SK-N-SH (cell line): ENCODE results near the gene MRPL9. TPM values are rescaled to one million over a fixed set of nuclear protein-coding genes. Genes with fewer than 3 reads are reported as not detected.
"Not testable (repeated sequence)": the region's sequence is repeated elsewhere in the genome, so short reads cannot be mapped to it uniquely, and the experiment has no call there.

Experiments used
- CTCF ChIA-PET: fragments of 300-600, 350-600 bp; formaldehyde crosslinking; extraction: SDS; loops from one replicate; lab custom pipeline; 2021; lab: Yijun Ruan, JAX
- POLR2A ChIA-PET: fragments of 350-600 bp; sonication (Branson Sonifier 250); formaldehyde crosslinking; extraction: SDS; loops from one replicate; lab custom pipeline; 2020; ENCODE audit warnings: antibody characterized with exemption, inconsistent platforms; lab: Yijun Ruan, JAX
- DNase-seq: peaks from one replicate; pipeline ENCODE4 v3.0.0; 2012
- H2AFZ ChIP-seq: fragments of 200-600 bp; sonication (generic); 2 replicates; pipeline ENCODE4 v1.8.1; 2016; ENCODE audit warnings: antibody characterized with exemption, mild to moderate bottlenecking, low read depth
- H3F3A ChIP-seq: fragments of 200-600 bp; sonication (generic); replicated peaks from 2 replicates; pipeline ENCODE3; 2016; ENCODE audit warnings: antibody characterized with exemption, mild to moderate bottlenecking; ENCODE audit not compliant: insufficient read depth
- H3K27ac ChIP-seq, 2 experiments: fragments of 200-500 bp in 1 of 2; fragments of 200-600 bp in 1 of 2; sonication (Bioruptor generic) in 1 of 2; sonication (generic), shearing (Covaris generic) in 1 of 2; 2 replicates each; pipeline versions ENCODE4 v1.5.1 to v1.6.1; 2014 to 2016; ENCODE audit warnings: low read depth in 2 of 2, inconsistent platforms in 1 of 2, low read length in 1 of 2, mild to moderate bottlenecking in 1 of 2, mixed read lengths in 1 of 2
- H3K27me3 ChIP-seq: fragments of 200-600 bp; sonication (generic), shearing (Covaris generic); 2 replicates; pipeline ENCODE4 v1.6.1; 2016; ENCODE audit warnings: mixed run types; ENCODE audit not compliant: insufficient read depth
- H3K36me3 ChIP-seq, 2 experiments: fragments of 200-500 bp in 1 of 2; fragments of 200-600 bp in 1 of 2; sonication (Bioruptor generic) in 1 of 2; sonication (generic) in 1 of 2; replicated peaks in 1 of 2; 2 replicates each; pipeline versions ENCODE3 to v1.5.1; 2014 to 2016; ENCODE audit warnings: low read length in 1 of 2, mild to moderate bottlenecking in 1 of 2; ENCODE audit not compliant: insufficient read depth in 2 of 2, control insufficient read depth in 1 of 2
- H3K4me1 ChIP-seq, 2 experiments: fragments of 200-500 bp in 1 of 2; fragments of 200-600 bp in 1 of 2; sonication (Bioruptor generic) in 1 of 2; sonication (generic), shearing (Covaris generic) in 1 of 2; 2 replicates each; pipeline versions ENCODE4 v1.5.1 to v1.6.1; 2014 to 2016; ENCODE audit warnings: low read depth in 1 of 2, low read length in 1 of 2, mixed run types in 1 of 2; ENCODE audit not compliant: insufficient read depth in 2 of 2, control insufficient read depth in 1 of 2
- H3K4me2 ChIP-seq: fragments of 200-600 bp; sonication (generic), shearing (Covaris generic); 2 replicates; pipeline ENCODE4 v1.6.1; 2017; ENCODE audit warnings: mixed run types
- H3K4me3 ChIP-seq, 2 experiments: fragments of 200-500 bp in 1 of 2; fragments of 200-600 bp in 1 of 2; sonication (Bioruptor generic) in 1 of 2; sonication (generic), shearing (Covaris generic) in 1 of 2; 2 replicates each; pipeline versions ENCODE4 v1.5.1 to v1.8.1; 2014 to 2016; ENCODE audit warnings: low read depth in 2 of 2, inconsistent platforms in 1 of 2, low read length in 1 of 2, mild to moderate bottlenecking in 1 of 2, mixed read lengths in 1 of 2, moderate library complexity in 1 of 2
- H3K79me2 ChIP-seq: fragments of 200-600 bp; sonication (generic); 2 replicates; pipeline ENCODE4 v1.8.1; 2017; ENCODE audit warnings: mild to moderate bottlenecking; ENCODE audit not compliant: insufficient read depth
- H3K9ac ChIP-seq: fragments of 200-600 bp; sonication (generic); 2 replicates; pipeline ENCODE4 v1.6.1; 2017; ENCODE audit warnings: mixed run types
- H3K9me2 ChIP-seq: fragments of 200-600 bp; sonication (generic); 2 replicates; pipeline ENCODE4 v1.6.1; 2017; ENCODE audit warnings: mixed run types
- H3K9me3 ChIP-seq: fragments of 200-600 bp; sonication (generic); 2 replicates; pipeline ENCODE4 v1.6.1; 2017; ENCODE audit warnings: mixed run types, mild to moderate bottlenecking, moderate library complexity
- H4K20me1 ChIP-seq: fragments of 200-600 bp; sonication (generic); 2 replicates; pipeline ENCODE4 v1.6.1; 2017; ENCODE audit warnings: mild to moderate bottlenecking, mixed run types; ENCODE audit not compliant: insufficient read depth
- ELF1 ChIP-seq: IDR thresholded peaks from 2 replicates; pipeline ENCODE4 v1.4.0; 2012
- FOXJ3 ChIP-seq: sonication (generic); formaldehyde crosslinking; IDR thresholded peaks from 2 replicates; pipeline ENCODE4 v1.5.1; 2020; ENCODE audit warnings: mild to moderate bottlenecking, missing genetic modification reagents
- FOXM1 ChIP-seq: IDR thresholded peaks from 2 replicates; pipeline ENCODE4 v1.4.0; 2012; ENCODE audit warnings: low read depth, mild to moderate bottlenecking
- MEF2A ChIP-seq: IDR thresholded peaks from 2 replicates; pipeline ENCODE4 v1.4.0; 2012; ENCODE audit warnings: low read depth, borderline replicate concordance
- NRF1 ChIP-seq: IDR thresholded peaks from 2 replicates; pipeline ENCODE4 v1.6.1; 2012; ENCODE audit warnings: low read depth, mild to moderate bottlenecking, low read length
- RAD21 ChIP-seq: IDR thresholded peaks from 2 replicates; pipeline ENCODE4 v1.6.1; 2012; ENCODE audit warnings: mild to moderate bottlenecking, low read length
- RCOR1 ChIP-seq: fragments of 150-350 bp; IDR thresholded peaks from 2 replicates; pipeline ENCODE4 v1.6.1; 2017; ENCODE audit warnings: antibody characterized with exemption, low read length
- REST ChIP-seq: IDR thresholded peaks from 2 replicates; pipeline ENCODE4 v1.6.1; 2012; ENCODE audit warnings: mild to moderate bottlenecking, low read depth, low read length, moderate library complexity
- RXRA ChIP-seq: IDR thresholded peaks from 2 replicates; pipeline ENCODE4 v1.4.0; 2012; ENCODE audit warnings: low read depth, mild to moderate bottlenecking, borderline replicate concordance
- SMC3 ChIP-seq: IDR thresholded peaks from 2 replicates; pipeline ENCODE4 v1.6.1; 2012; ENCODE audit warnings: low read depth, low read length, improper control_type of control experiment
- WGBS: methylation state at CpG from one replicate; pipeline ENCODE4 v1.1.6; 2017; ENCODE audit warnings: low lambda C conversion rate; 5-methylcytosine and 5-hydroxymethylcytosine counted together
- polyA plus RNA-seq, 3 experiments: library from polyadenylated mRNA; depleted of rRNA; stranded (reverse); fragments of >200 nt; gene quantifications; 2 replicates each; pipeline ENCODE4 v1.2.3, GENCODE V29; 2012

The MRPL9 gene
- polyA plus RNA-seq, 1 of the 3 experiments (the other 2 are of a cell fraction): 76.2 TPM

GRCh38 chr1:151737026-151737425, 26.3 kb downstream of the MRPL9 start:
- Histone ChIP-seq H3K4me2 (no peak overlapping the region), H2AFZ (no peak overlapping the region), H3K4me1 (peaks cover 0 to 4% of the 10 kb centered on the region in 2 experiments; a peak in 1 of 4 replicates), H4K20me1 (no peaks in the 10 kb centered on the region), H3F3A (no peaks in the 10 kb centered on the region), H3K4me3 (no peak overlapping the region), H3K36me3 (no peaks in the 10 kb centered on the region), H3K9ac (no peak overlapping the region), H3K9me3 (no peaks in the 10 kb centered on the region), H3K27me3 (peaks cover 12% of the 10 kb centered on the region; the same call in 1 of the 2 replicates), H3K9me2 (no peaks in the 10 kb centered on the region), H3K27ac (no peak overlapping the region), H3K79me2 (no peaks in the 10 kb centered on the region)
- WGBS: 36% methylated on average over 2 of the region's 2 CpGs
- ChIA-PET CTCF (interaction anchor here (3.3 kb wide), 1 partner anchor 99 kb away, joined by 12 read pairs; no protein-coding TSS in a partner anchor), POLR2A (no interaction called here)
- no peak for DNase-seq
- TF ChIP-seq REST (no peak), ELF1 (no peak), RXRA (no peak), NRF1 (no peak), RCOR1 (no peak), SMC3 (no peak), FOXJ3 (CRISPR knock-in tag) (no peak), MEF2A (no peak), RAD21 (no peak), FOXM1 (no peak)

GRCh38 chr1:151733995-151734394, 29.3 kb downstream of the MRPL9 start:
- H2AFZ ChIP-seq, H3K4me2 ChIP-seq, H4K20me1 ChIP-seq, H3K79me2 ChIP-seq, H3K36me3 ChIP-seq, H3K27me3 ChIP-seq, H3K27ac ChIP-seq, H3K4me3 ChIP-seq, DNase-seq, H3K9me3 ChIP-seq, H3K9me2 ChIP-seq, H3K9ac ChIP-seq, H3F3A ChIP-seq, POLR2A ChIA-PET: not testable (repeated sequence)
- CTCF ChIA-PET: interaction anchor here (0.6 to 3.9 kb wide), 32 partner anchors 10 to 292 kb away, joined by 3 to 64 read pairs (median 6); partner anchors contain the start of genes CELF3, MRPL9, RIIAD1 and TDRKH
- 81% methylated on average over 9 of the region's 9 CpGs for WGBS
- H3K4me1 ChIP-seq: peaks cover 0 to 14% of the 10 kb centered on the region in 2 experiments; a peak in 1 of 4 replicates
